ENCODE measurements around the gene CRYZ.

- TF ChIP-seq, protein P1, sequence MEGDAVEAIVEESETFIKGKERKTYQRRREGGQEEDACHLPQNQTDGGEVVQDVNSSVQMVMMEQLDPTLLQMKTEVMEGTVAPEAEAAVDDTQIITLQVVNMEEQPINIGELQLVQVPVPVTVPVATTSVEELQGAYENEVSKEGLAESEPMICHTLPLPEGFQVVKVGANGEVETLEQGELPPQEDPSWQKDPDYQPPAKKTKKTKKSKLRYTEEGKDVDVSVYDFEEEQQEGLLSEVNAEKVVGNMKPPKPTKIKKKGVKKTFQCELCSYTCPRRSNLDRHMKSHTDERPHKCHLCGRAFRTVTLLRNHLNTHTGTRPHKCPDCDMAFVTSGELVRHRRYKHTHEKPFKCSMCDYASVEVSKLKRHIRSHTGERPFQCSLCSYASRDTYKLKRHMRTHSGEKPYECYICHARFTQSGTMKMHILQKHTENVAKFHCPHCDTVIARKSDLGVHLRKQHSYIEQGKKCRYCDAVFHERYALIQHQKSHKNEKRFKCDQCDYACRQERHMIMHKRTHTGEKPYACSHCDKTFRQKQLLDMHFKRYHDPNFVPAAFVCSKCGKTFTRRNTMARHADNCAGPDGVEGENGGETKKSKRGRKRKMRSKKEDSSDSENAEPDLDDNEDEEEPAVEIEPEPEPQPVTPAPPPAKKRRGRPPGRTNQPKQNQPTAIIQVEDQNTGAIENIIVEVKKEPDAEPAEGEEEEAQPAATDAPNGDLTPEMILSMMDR (conservative IDR thresholded peaks at IDR 0.05; ENCODE audit: low read depth, low read length) = peak; percentile 84
- no peak for TF ChIP-seq EZH2 (IDR thresholded peaks at IDR 0.05; ENCODE audit: low read length, unreplicated experiment)
- no peak for TF ChIP-seq EZH2phosphoT487 (IDR thresholded peaks at IDR 0.05; ENCODE audit: borderline replicate concordance, low read length)
Observed at GRCh38 chr1:74733604-74734484, 994 bp upstream of the CRYZ start.
